ENCODE measurements around the gene ERBB4. TPM values are rescaled to one million over a fixed set of nuclear protein-coding genes. Genes with fewer than 3 reads are reported as not detected.

The ERBB4 gene
- total RNA-seq, 1 experiment from 2014 or later = 0.04 TPM

DNA sequence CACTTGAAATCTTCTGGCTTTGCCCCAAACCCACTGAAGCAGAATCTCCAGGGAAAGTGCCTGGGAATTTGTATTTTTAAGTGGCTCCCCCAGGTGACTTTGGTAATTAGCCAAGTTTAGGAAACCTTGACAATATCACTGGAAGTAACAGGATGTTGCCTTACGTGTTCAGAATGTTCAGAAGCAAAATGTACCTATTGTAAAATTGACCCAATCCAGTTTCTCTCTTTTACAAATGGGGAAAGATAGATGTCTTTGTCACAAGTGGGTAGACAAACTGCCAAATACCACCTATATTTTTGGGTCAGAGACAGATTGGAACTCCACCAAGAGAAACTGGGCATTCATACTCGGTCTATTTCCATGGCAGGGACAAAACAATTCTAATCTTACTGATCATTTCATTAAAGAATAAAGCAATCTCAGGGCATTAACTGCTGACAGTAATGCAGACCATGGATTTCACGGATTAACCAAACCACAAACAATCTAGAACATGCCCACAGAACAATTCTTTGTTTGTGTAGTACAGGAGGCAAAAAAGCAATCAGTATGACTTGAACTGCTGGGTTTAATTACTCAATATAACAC, 255.8 kb downstream of the ERBB4 start:
- Histone ChIP-seq H3K23ac (ENCODE audit: insufficient read length, low read depth, low read length) (no peak overlapping the region), H3K27ac (ENCODE audit: insufficient read length, low read depth, low read length) (no peak overlapping the region), H2BK20ac (ENCODE audit: low read depth, low read length, poor library complexity, severe bottlenecking) (no peak overlapping the region), H4K5ac (ENCODE audit: insufficient read length, low read depth, low read length) (no peak overlapping the region), H3K4ac (ENCODE audit: low read depth, low read length) (no peak overlapping the region), H3K79me1 (ENCODE audit: insufficient read depth, low read depth, low read length, poor library complexity, severe bottlenecking) (no peaks in the 10 kb centered on the region), H4K20me1 (ENCODE audit: control insufficient read depth, insufficient read depth, insufficient read length) (no peaks in the 10 kb centered on the region), H3K9ac (ENCODE audit: extremely low read depth, insufficient read length, low read length) (no peak overlapping the region), H3K14ac (ENCODE audit: insufficient read depth, low read length) (no peak overlapping the region), H2AFZ (ENCODE audit: low read length) (no peak overlapping the region), H3K4me2 (ENCODE audit: insufficient read depth, insufficient read length, low read length) (no peak overlapping the region), H3K27me3 (ENCODE audit: insufficient read depth, low read length) (no peaks in the 10 kb centered on the region), H3K18ac (ENCODE audit: insufficient read length, low read depth, low read length) (no peak overlapping the region), H3T11ph (ENCODE audit: low read length) (no peak overlapping the region), H2BK120ac (ENCODE audit: low read depth, low read length, poor library complexity, severe bottlenecking) (no peak overlapping the region), H3K79me2 (ENCODE audit: insufficient read depth, low read length) (no peaks in the 10 kb centered on the region), H3K9me3 (ENCODE audit: control insufficient read depth, low read depth, low read length) (no peaks in the 10 kb centered on the region), H3K23me2 (ENCODE audit: insufficient read length, low read depth, low read length, poor library complexity, severe bottlenecking) (no peaks in the 10 kb centered on the region), H3K56ac (ENCODE audit: insufficient read length, low read depth, low read length) (no peak overlapping the region), H2AK5ac (ENCODE audit: insufficient read length, low read length) (no peak overlapping the region), H2BK15ac (ENCODE audit: low read depth, low read length) (no peak overlapping the region), H4K91ac (ENCODE audit: insufficient read length, low read depth, low read length) (no peak overlapping the region), H4K8ac (replicated peaks; ENCODE audit: insufficient read length, low read depth, low read length) (no peak overlapping the region), H3K4me1 (ENCODE audit: insufficient read depth, low read length) (no peaks in the 10 kb centered on the region), H2BK12ac (ENCODE audit: insufficient read length, low read depth, low read length) (no peak overlapping the region), H2BK5ac (ENCODE audit: insufficient read length, low read length) (no peak overlapping the region)
- Mint-ChIP-seq H3K36me3 (ENCODE audit: insufficient read depth in 1 of 3, low read depth in 3 of 3) (no peaks in the 10 kb centered on the region), H3K4me1 (peaks cover 3 to 4% of the 10 kb centered on the region in 2 experiments; a peak in 2 of 4 replicates), H3K27ac (no peak overlapping the region), H3K9me3 (no peaks in the 10 kb centered on the region), H3K27me3 (ENCODE audit: low read depth) (no peaks in the 10 kb centered on the region), H3K4me3 (no peak overlapping the region)
- TF ChIP-seq, protein P1, sequence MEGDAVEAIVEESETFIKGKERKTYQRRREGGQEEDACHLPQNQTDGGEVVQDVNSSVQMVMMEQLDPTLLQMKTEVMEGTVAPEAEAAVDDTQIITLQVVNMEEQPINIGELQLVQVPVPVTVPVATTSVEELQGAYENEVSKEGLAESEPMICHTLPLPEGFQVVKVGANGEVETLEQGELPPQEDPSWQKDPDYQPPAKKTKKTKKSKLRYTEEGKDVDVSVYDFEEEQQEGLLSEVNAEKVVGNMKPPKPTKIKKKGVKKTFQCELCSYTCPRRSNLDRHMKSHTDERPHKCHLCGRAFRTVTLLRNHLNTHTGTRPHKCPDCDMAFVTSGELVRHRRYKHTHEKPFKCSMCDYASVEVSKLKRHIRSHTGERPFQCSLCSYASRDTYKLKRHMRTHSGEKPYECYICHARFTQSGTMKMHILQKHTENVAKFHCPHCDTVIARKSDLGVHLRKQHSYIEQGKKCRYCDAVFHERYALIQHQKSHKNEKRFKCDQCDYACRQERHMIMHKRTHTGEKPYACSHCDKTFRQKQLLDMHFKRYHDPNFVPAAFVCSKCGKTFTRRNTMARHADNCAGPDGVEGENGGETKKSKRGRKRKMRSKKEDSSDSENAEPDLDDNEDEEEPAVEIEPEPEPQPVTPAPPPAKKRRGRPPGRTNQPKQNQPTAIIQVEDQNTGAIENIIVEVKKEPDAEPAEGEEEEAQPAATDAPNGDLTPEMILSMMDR (conservative IDR thresholded peaks at IDR 0.05) = no peak
- no CpG with 5 or more reads among the region's 3 CpGs for WGBS (ENCODE audit: extremely low coverage, insufficient read length, low lambda C conversion rate)
- DNase-seq = no peak

Measured in H9 (cell line).